B cell (primary cell): ENCODE measurements around the gene PDLIM5. TPM values are rescaled to one million over a fixed set of nuclear protein-coding genes. Genes with fewer than 3 reads are reported as not detected.

Experiments
- ATAC-seq: fragments of 200-7000 bp; cut with Tn5 transposase; one replicate; pipeline ENCODE4 v1.10.0; 2021; ENCODE audit warnings: low read depth, mild to moderate bottlenecking, moderate number of reproducible peaks, moderate library complexity
- CTCF ChIA-PET: fragments of 350-600 bp; sonication (Branson Sonifier 250); formaldehyde crosslinking; loops from one replicate; lab custom pipeline; 2021; ENCODE audit warnings: antibody characterized with exemption, inconsistent platforms; lab: Charles Lee
- POLR2A ChIA-PET: fragments of 350-600 bp; sonication (Branson Sonifier 250); formaldehyde crosslinking; loops from one replicate; lab custom pipeline; 2021; ENCODE audit warnings: antibody characterized with exemption; lab: Charles Lee
- DNase-seq: peaks from one replicate; pipeline ENCODE4 v3.0.0; 2013
- H2AFZ ChIP-seq: 2 replicates; pipeline ENCODE4 v1.6.1; 2012; ENCODE audit warnings: mild to moderate bottlenecking, low read depth, low read length; ENCODE audit not compliant: insufficient read depth, poor library complexity, severe bottlenecking
- H3K27ac ChIP-seq, 2 donors: 1 replicate in 1 of 2; 2 replicates in 1 of 2; pipeline ENCODE4 v1.5.1; 2012 to 2013; ENCODE audit warnings: low read length in 2 of 2, mild to moderate bottlenecking in 2 of 2, moderate library complexity in 1 of 2
- H3K27me3 ChIP-seq, 4 experiments: fragments of 200-600 bp in 1 of 4; sonication (generic) in 1 of 4; replicated peaks in 1 of 4; 1 replicate in 2 of 4; 2 replicates in 2 of 4; pipeline versions ENCODE4 v1.6.1 to v1.7.0; 2013 to 2016; ENCODE audit warnings: low read length in 3 of 4, mild to moderate bottlenecking in 2 of 4, mixed read lengths in 1 of 4, moderate library complexity in 1 of 4; ENCODE audit not compliant: insufficient read depth in 4 of 4, control insufficient read depth in 3 of 4; ENCODE audit errors: control extremely low read depth in 1 of 4
- H3K36me3 ChIP-seq, 2 experiments: replicated peaks in 1 of 2; 1 replicate in 1 of 2; 2 replicates in 1 of 2; pipeline versions ENCODE4 v1.6.1 to v1.7.1; 2013; ENCODE audit warnings: low read length in 1 of 2; ENCODE audit not compliant: insufficient read depth in 2 of 2, control insufficient read depth in 1 of 2; ENCODE audit errors: control extremely low read depth in 1 of 2, extremely low read depth in 1 of 2
- H3K4me1 ChIP-seq, 2 donors: fragments of 200-600 bp in 1 of 2; sonication (generic) in 1 of 2; 1 replicate in 1 of 2; 2 replicates in 1 of 2; pipeline versions ENCODE4 v1.5.1 to v1.6.1; 2013 to 2017; ENCODE audit warnings: low read length in 2 of 2; ENCODE audit not compliant: control insufficient read depth in 2 of 2, insufficient read depth in 2 of 2
- H3K4me2 ChIP-seq: replicated peaks from 2 replicates; pipeline ENCODE3; 2012; ENCODE audit warnings: mild to moderate bottlenecking, low read depth, low read length; ENCODE audit not compliant: poor library complexity, severe bottlenecking
- H3K4me3 ChIP-seq, 5 experiments: fragments of 200-600 bp in 1 of 5; sonication (generic) in 1 of 5; 1 replicate in 3 of 5; 2 replicates in 2 of 5; pipeline versions ENCODE4 v1.5.1 to v1.7.0; 2011 to 2016; ENCODE audit warnings: low read length in 4 of 5, mild to moderate bottlenecking in 4 of 5, low read depth in 2 of 5, control low read depth in 1 of 5, moderate library complexity in 1 of 5; ENCODE audit not compliant: insufficient read depth in 1 of 5; ENCODE audit errors: control extremely low read depth in 1 of 5, extremely low read depth in 1 of 5
- H3K79me2 ChIP-seq: fragments of 200-600 bp; sonication (generic); one replicate; pipeline ENCODE4 v1.6.0; 2016; ENCODE audit warnings: low read length; ENCODE audit not compliant: control insufficient read depth, insufficient read depth
- H3K9ac ChIP-seq: fragments of 200-600 bp; sonication (generic); 2 replicates; pipeline ENCODE4 v1.6.1; 2017; ENCODE audit warnings: mild to moderate bottlenecking, low read length, moderate library complexity
- H3K9me3 ChIP-seq, 3 donors: one replicate each; pipeline versions ENCODE4 v1.6.1 to v1.7.1; 2013; ENCODE audit warnings: low read length in 2 of 3; ENCODE audit not compliant: control insufficient read depth in 2 of 3, insufficient read depth in 1 of 3; ENCODE audit errors: control extremely low read depth in 1 of 3
- H4K20me1 ChIP-seq: 2 replicates; pipeline ENCODE4 v1.6.0; 2012; ENCODE audit warnings: mild to moderate bottlenecking, low read length; ENCODE audit not compliant: insufficient read depth, control insufficient read depth, poor library complexity, severe bottlenecking
- H3K27ac Mint-ChIP-seq: one replicate; pipeline ENCODE4 v1.8.0; 2021; ENCODE audit warnings: mixed read lengths
- H3K27me3 Mint-ChIP-seq: one replicate; pipeline ENCODE4 v1.8.0; 2021; ENCODE audit warnings: mixed read lengths
- H3K4me1 Mint-ChIP-seq: one replicate; pipeline ENCODE4 v1.8.0; 2021; ENCODE audit warnings: mixed read lengths
- H3K4me3 Mint-ChIP-seq: one replicate; pipeline ENCODE4 v1.8.0; 2021; ENCODE audit warnings: mixed read lengths
- H3K9me3 Mint-ChIP-seq: one replicate; pipeline ENCODE4 v1.8.0; 2022; ENCODE audit warnings: mixed read lengths; ENCODE audit not compliant: insufficient read depth
- EZH2 ChIP-seq: IDR thresholded peaks from 2 replicates; pipeline ENCODE4 v1.6.1; 2012; ENCODE audit warnings: borderline replicate concordance, low read depth, mild to moderate bottlenecking, moderate library complexity, low read length; ENCODE audit not compliant: insufficient read depth, poor library complexity, severe bottlenecking
- WGBS: methylation state at CpG from one replicate; pipeline ENCODE4 v1.1.5; 2013; ENCODE audit warnings: missing lambda C conversion rate; ENCODE audit not compliant: insufficient coverage; 5-methylcytosine and 5-hydroxymethylcytosine counted together
- intact Hi-C: fragments of 100-400 bp; cut with micrococcal nuclease; formaldehyde crosslinking; loops from one replicate; pipeline ENCODE4 v1.10.0; 2022
- polyA plus RNA-seq: library from polyadenylated mRNA; depleted of rRNA; stranded (reverse); fragments of >200 nt; gene quantifications from 2 replicates; pipeline ENCODE4 v1.2.3, GENCODE V29; 2012
- total RNA-seq, 2 donors: library from RNA; stranded (reverse); fragments of 120-200 nt in 1 of 2; gene quantifications; 1 replicate in 1 of 2; 2 replicates in 1 of 2; pipeline versions ENCODE4 v1.2.3 to v1.2.4, GENCODE V29; 2013 to 2022
- TF ChIP-seq, protein P1 (sequence below): fragments of 200-600 bp; IDR thresholded peaks from one replicate; pipeline ENCODE4 v1.8.0; 2022; ENCODE audit warnings: antibody characterized with exemption, mild to moderate bottlenecking

The PDLIM5 gene
- total and polyA plus RNA-seq, 2 donors (not counting 1 experiment from before 2014, with no cell fraction given) = 24.0 to 30.2 TPM

GRCh38 chr4:94525993-94526728 lies 74.4 kb downstream of the PDLIM5 start:
- ChIA-PET POLR2A (no interaction called here), CTCF (no interaction called here)
- intact Hi-C loops = no loop called here
- H2AFZ ChIP-seq = no peak overlapping the region
- H3K36me3 ChIP-seq = no peaks in the 10 kb centered on the region
- Mint-ChIP-seq H3K9me3 (no peaks in the 10 kb centered on the region), H3K4me3 (no peak overlapping the region), H3K27ac (no peak overlapping the region), H3K27me3 (no peaks in the 10 kb centered on the region), H3K4me1 (no peaks in the 10 kb centered on the region)
- no peak overlapping the region for H3K4me3 ChIP-seq
- H3K27me3 ChIP-seq = no peaks in the 10 kb centered on the region
- no peak for DNase-seq
- H3K79me2 ChIP-seq = no peaks in the 10 kb centered on the region
- no peak for TF ChIP-seq EZH2
- TF ChIP-seq, protein P1, sequence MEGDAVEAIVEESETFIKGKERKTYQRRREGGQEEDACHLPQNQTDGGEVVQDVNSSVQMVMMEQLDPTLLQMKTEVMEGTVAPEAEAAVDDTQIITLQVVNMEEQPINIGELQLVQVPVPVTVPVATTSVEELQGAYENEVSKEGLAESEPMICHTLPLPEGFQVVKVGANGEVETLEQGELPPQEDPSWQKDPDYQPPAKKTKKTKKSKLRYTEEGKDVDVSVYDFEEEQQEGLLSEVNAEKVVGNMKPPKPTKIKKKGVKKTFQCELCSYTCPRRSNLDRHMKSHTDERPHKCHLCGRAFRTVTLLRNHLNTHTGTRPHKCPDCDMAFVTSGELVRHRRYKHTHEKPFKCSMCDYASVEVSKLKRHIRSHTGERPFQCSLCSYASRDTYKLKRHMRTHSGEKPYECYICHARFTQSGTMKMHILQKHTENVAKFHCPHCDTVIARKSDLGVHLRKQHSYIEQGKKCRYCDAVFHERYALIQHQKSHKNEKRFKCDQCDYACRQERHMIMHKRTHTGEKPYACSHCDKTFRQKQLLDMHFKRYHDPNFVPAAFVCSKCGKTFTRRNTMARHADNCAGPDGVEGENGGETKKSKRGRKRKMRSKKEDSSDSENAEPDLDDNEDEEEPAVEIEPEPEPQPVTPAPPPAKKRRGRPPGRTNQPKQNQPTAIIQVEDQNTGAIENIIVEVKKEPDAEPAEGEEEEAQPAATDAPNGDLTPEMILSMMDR = no peak
- no peaks in the 10 kb centered on the region for H3K9me3 ChIP-seq
- H4K20me1 ChIP-seq = no peaks in the 10 kb centered on the region
- no peak overlapping the region for H3K27ac ChIP-seq
- H3K4me2 ChIP-seq = no peak overlapping the region
- ATAC-seq = no peak
- 100% methylated on average over 1 of the region's 3 CpGs for WGBS
- H3K9ac ChIP-seq = no peak overlapping the region
- H3K4me1 ChIP-seq = no peaks in the 10 kb centered on the region

GRCh38 chr4:94527556-94528233 lies 76.0 kb downstream of the PDLIM5 start:
- H3K27ac ChIP-seq = no peak overlapping the region
- no peak overlapping the region for H3K4me3 ChIP-seq
- no peaks in the 10 kb centered on the region for H4K20me1 ChIP-seq
- H3K27ac Mint-ChIP-seq = no peak overlapping the region
- no peaks in the 10 kb centered on the region for H3K79me2 ChIP-seq
- ChIA-PET CTCF (no interaction called here), POLR2A (no interaction called here)
- H3K4me2 ChIP-seq = no peak overlapping the region
- no peaks in the 10 kb centered on the region for H3K27me3 ChIP-seq
- no peaks in the 10 kb centered on the region for H3K36me3 ChIP-seq
- intact Hi-C loops = no loop called here
- no peak overlapping the region for H3K9ac ChIP-seq
- peaks cover under 1% of the 10 kb centered on the region for H3K4me1 Mint-ChIP-seq
- no peaks in the 10 kb centered on the region for H3K9me3 ChIP-seq
- H2AFZ ChIP-seq = no peak overlapping the region
- no peaks in the 10 kb centered on the region for H3K4me1 ChIP-seq
- no peaks in the 10 kb centered on the region for H3K9me3 Mint-ChIP-seq
- no peak overlapping the region for H3K4me3 Mint-ChIP-seq
- no peaks in the 10 kb centered on the region for H3K27me3 Mint-ChIP-seq
- DNase-seq = no peak
- TF ChIP-seq EZH2 = no peak
- TF ChIP-seq, protein P1 = no peak
- no peak for ATAC-seq
- WGBS = 95% methylated on average over 3 of the region's 3 CpGs
